GM23248 (cell line): ENCODE data around the gene CDC37. TPM values are rescaled to one million over a fixed set of nuclear protein-coding genes. Genes with fewer than 3 reads are reported as not detected.

ENCODE experiments used
- DNase-seq: peaks from one replicate; pipeline ENCODE4 v3.0.0-alpha.2; 2015
- H2AFZ ChIP-seq: fragments of 200-600 bp; sonication (generic); 2 replicates; pipeline ENCODE4 v1.6.1; 2016; ENCODE audit warnings: antibody characterized with exemption
- H3F3A ChIP-seq: fragments of 200-600 bp; sonication (generic); 2 replicates; pipeline ENCODE4 v1.6.1; 2016; ENCODE audit warnings: mild to moderate bottlenecking, antibody characterized with exemption, mixed run types; ENCODE audit not compliant: insufficient read depth
- H3K27ac ChIP-seq: fragments of 200-600 bp; sonication (generic); 2 replicates; pipeline ENCODE4 v1.5.1; 2016; ENCODE audit warnings: mild to moderate bottlenecking
- H3K27me3 ChIP-seq: fragments of 200-600 bp; sonication (generic); replicated peaks from 2 replicates; pipeline ENCODE4 v1.6.1; 2016; ENCODE audit warnings: mild to moderate bottlenecking; ENCODE audit not compliant: insufficient read depth
- H3K36me3 ChIP-seq: fragments of 200-600 bp; sonication (generic); 2 replicates; pipeline ENCODE4 v1.6.1; 2016; ENCODE audit warnings: low read depth, mild to moderate bottlenecking
- H3K4me1 ChIP-seq: fragments of 200-600 bp; sonication (generic); 2 replicates; pipeline ENCODE4 v1.6.1; 2016; ENCODE audit warnings: mild to moderate bottlenecking; ENCODE audit not compliant: insufficient read depth
- H3K4me2 ChIP-seq: fragments of 200-600 bp; sonication (generic); one replicate; pipeline ENCODE4 v1.6.1; 2016; ENCODE audit warnings: mild to moderate bottlenecking; ENCODE audit not compliant: unreplicated experiment
- H3K4me3 ChIP-seq: fragments of 200-600 bp; sonication (generic); 2 replicates; pipeline ENCODE4 v1.5.1; 2016; ENCODE audit warnings: mild to moderate bottlenecking
- H3K79me2 ChIP-seq: fragments of 200-600 bp; sonication (generic); 2 replicates; pipeline ENCODE4 v1.6.1; 2016; ENCODE audit warnings: mild to moderate bottlenecking; ENCODE audit not compliant: insufficient read depth
- H3K9ac ChIP-seq: fragments of 200-600 bp; sonication (generic); 2 replicates; pipeline ENCODE4 v1.6.1; 2016; ENCODE audit warnings: mild to moderate bottlenecking
- H3K9me2 ChIP-seq: fragments of 200-600 bp; sonication (generic); 2 replicates; pipeline ENCODE4 v1.6.1; 2016; ENCODE audit warnings: mixed run types, mild to moderate bottlenecking, moderate library complexity; ENCODE audit not compliant: insufficient read depth
- H3K9me3 ChIP-seq: fragments of 200-600 bp; sonication (generic); one replicate; pipeline ENCODE4 v1.6.1; 2017; ENCODE audit warnings: low read depth
- H4K20me1 ChIP-seq: fragments of 200-600 bp; sonication (generic); 2 replicates; pipeline ENCODE4 v1.6.0; 2016; ENCODE audit not compliant: insufficient read depth
- EZH2 ChIP-seq: fragments of 200-600 bp; sonication (generic); IDR thresholded peaks from 2 replicates; pipeline ENCODE4 v1.6.1; 2018; ENCODE audit warnings: antibody characterized with exemption, mild to moderate bottlenecking; ENCODE audit not compliant: insufficient read depth, poor library complexity, severe bottlenecking
- EZH2phosphoT487 ChIP-seq: fragments of 200-600 bp; sonication (generic); IDR thresholded peaks from 2 replicates; pipeline ENCODE4 v1.6.1; 2018; ENCODE audit warnings: antibody characterized with exemption, moderate library complexity, mild to moderate bottlenecking, low read depth; ENCODE audit not compliant: insufficient read depth
- WGBS, 2 experiments: methylation state at CpG; one replicate each; pipeline ENCODE4 v1.1.6; 2015 to 2017; ENCODE audit warnings: low lambda C conversion rate in 2 of 2, low coverage in 1 of 2; ENCODE audit errors: missing lambda C conversion rate in 2 of 2; 5-methylcytosine and 5-hydroxymethylcytosine counted together
- in situ Hi-C: fragments of 300-500 bp; cut with MboI; formaldehyde crosslinking; loops from 2 replicates; pipeline ENCODE4 v1.15.0; 2020
- polyA plus RNA-seq: library from polyadenylated mRNA; unstranded; fragments of >200 nt; fragmentation: Nextera tagmentation; extraction: Ambion mirVana; gene quantifications from 2 replicates; pipeline ENCODE4 v1.2.1, GENCODE V29; 2016
- total RNA-seq: library from RNA; depleted of rRNA; stranded (reverse); fragments of >200 nt; shearing (Covaris generic); gene quantifications from 2 replicates; pipeline ENCODE4 v1.2.3, GENCODE V29; 2014

The CDC37 gene
- total and polyA plus RNA-seq, 2 experiments from 2014 or later: 291 to 301 TPM

DNA sequence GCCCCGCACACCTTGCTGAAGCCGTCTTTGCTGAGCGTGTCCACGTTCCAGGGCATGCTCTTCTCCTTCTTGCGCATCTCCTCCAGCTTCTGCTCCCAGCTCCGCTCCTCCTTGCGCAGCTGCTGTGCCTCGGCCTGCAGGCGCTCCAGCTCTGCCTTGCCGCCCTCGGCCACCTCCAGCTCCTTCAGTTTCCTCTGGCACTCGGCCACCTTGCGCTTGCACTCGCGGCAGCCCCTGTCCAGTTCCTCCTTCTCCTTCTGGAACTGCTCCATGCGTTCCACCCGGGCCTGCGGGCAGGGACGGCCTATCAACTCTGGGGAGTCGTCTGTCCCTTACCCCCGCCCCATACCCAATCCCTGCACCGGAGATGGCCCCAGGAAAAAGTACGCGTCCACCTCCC is 7.4 kb downstream of the CDC37 start:
- Histone ChIP-seq H3K9ac (no peak overlapping the region), H3K27me3 (no peaks in the 10 kb centered on the region), H4K20me1 (no peaks in the 10 kb centered on the region; the same call in 1 of the 2 replicates), H3K79me2 (peaks cover 48% of the 10 kb centered on the region), H3K27ac (no peak overlapping the region), H3K4me3 (no peak overlapping the region), H3K4me1 (0 out of 2 replicates have a peak, but pooled peaks cover 7% of the 10 kb centered on the region), H3K9me3 (no peaks in the 10 kb centered on the region), H3K4me2 (no peak overlapping the region), H3K9me2 (no peaks in the 10 kb centered on the region), H3F3A (0 out of 2 replicates have a peak, but pooled peaks cover 6% of the 10 kb centered on the region), H2AFZ (no peak overlapping the region), H3K36me3 (peaks cover 16% of the 10 kb centered on the region; the same call in 1 of the 2 replicates)
- TF ChIP-seq EZH2 (no peak), EZH2phosphoT487 (no peak)
- in situ Hi-C loops: loop anchor here (25.0 kb wide), 1 partner anchor 459 kb away; the partner anchor contains the start of gene OLFM2
- DNase-seq: no peak
- 86 to 92% methylated on average over 22 to 24 of the region's 24 CpGs for WGBS, 2 experiments

DNA sequence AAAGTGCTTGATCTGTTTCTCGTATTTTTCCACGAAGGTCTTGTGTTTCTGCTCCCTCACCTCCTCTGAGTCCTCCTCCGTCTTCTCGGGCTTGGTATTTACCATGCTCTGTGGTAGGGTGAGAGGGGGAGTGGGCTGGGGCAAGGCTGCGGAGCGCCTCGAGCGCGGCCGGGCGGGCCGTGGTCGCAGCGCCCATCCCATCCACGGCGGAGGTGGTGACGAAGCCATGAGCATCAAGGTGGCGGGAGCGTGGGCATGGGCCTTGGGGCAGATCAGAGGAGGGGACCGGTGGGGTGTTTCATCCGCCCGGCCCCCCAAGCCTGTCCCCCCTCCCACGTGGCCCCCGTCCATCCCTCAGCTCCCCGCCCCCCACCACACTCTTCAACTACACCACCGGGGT is 7.9 kb downstream of the CDC37 start:
- H4K20me1 ChIP-seq: no peaks in the 10 kb centered on the region
- DNase-seq: no peak
- no peak overlapping the region for H3K9ac ChIP-seq
- peaks cover 43% of the 10 kb centered on the region for H3K79me2 ChIP-seq
- 95 to 100% methylated on average over 7 to 26 of the region's 26 CpGs for WGBS, 2 experiments
- H3K4me1 ChIP-seq: 0 out of 2 replicates have a peak, but pooled peaks cover 2% of the 10 kb centered on the region
- no peak overlapping the region for H2AFZ ChIP-seq
- H3K9me3 ChIP-seq: no peaks in the 10 kb centered on the region
- no peak overlapping the region for H3K4me2 ChIP-seq
- H3K36me3 ChIP-seq: peaks cover 16% of the 10 kb centered on the region; the same call in 1 of the 2 replicates
- no peak overlapping the region for H3K4me3 ChIP-seq
- no peak overlapping the region for H3K27ac ChIP-seq
- H3F3A ChIP-seq: 0 out of 2 replicates have a peak, but pooled peaks cover 6% of the 10 kb centered on the region
- TF ChIP-seq EZH2: no peak
- TF ChIP-seq EZH2phosphoT487: no peak
- in situ Hi-C loops: loop anchor here (25.0 kb wide), 1 partner anchor 458 kb away; the partner anchor contains the start of gene OLFM2
- no peaks in the 10 kb centered on the region for H3K9me2 ChIP-seq
- no peaks in the 10 kb centered on the region for H3K27me3 ChIP-seq

DNA sequence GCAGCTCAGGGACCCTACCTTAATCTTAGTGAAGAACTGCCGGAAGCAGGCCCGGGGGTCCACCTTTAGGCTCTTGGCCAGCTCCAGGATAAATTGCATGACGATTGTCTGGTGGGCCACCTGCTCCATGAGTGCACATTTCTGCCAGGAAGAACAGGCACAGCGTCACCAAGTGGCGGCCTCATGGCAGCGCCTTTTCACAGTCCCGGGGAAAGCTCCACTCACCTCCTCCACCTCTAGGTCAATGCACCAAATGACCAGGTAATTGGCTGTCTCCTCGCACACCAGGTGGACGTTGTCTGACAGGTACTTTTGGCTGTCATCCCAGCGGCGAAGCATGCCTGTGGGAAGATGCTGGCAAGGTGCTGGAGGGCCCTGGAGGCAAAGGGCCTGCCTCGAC is 8.3 kb downstream of the CDC37 start:
- Histone ChIP-seq H3K4me2 (no peak overlapping the region), H3K9me3 (no peaks in the 10 kb centered on the region), H3F3A (0 out of 2 replicates have a peak, but pooled peaks cover 6% of the 10 kb centered on the region), H3K4me3 (no peak overlapping the region), H3K79me2 (peaks cover 38% of the 10 kb centered on the region), H3K4me1 (no peaks in the 10 kb centered on the region), H2AFZ (no peak overlapping the region), H4K20me1 (no peaks in the 10 kb centered on the region), H3K27me3 (no peaks in the 10 kb centered on the region), H3K9ac (no peak overlapping the region), H3K27ac (no peak overlapping the region), H3K9me2 (no peaks in the 10 kb centered on the region), H3K36me3 (peaks cover 16% of the 10 kb centered on the region; the same call in 1 of the 2 replicates)
- DNase-seq: no peak
- TF ChIP-seq EZH2 (no peak), EZH2phosphoT487 (no peak)
- in situ Hi-C loops: loop anchor here (25.0 kb wide), 1 partner anchor 458 kb away; the partner anchor contains the start of gene OLFM2
- 82 to 83% methylated on average over 12 of the region's 12 CpGs for WGBS, 2 experiments

DNA sequence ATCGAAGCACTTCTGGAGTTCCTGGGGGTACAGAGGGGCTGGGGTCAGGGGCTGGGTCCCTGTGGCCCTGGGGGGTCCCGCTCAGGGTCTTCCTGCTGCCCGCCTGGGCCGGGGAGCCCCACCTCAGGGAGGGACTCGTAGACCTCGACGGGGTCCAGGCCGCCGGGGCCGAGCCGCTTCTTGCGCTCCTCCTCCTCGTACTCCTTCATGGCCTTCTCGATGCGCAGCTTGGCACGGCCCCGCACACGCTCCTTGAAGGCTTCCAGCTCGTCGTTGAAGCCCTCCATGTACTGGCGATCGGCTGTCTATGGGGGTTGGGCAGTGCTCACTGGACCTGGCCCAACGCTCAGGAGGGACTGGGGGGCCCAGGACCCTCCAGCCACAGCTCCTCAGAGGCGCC is 10.2 kb downstream of the CDC37 start:
- H3K4me3 ChIP-seq: no peak overlapping the region
- in situ Hi-C loops: loop anchor here (25.0 kb wide), 1 partner anchor 456 kb away; the partner anchor contains the start of gene OLFM2
- no peaks in the 10 kb centered on the region for H3K27me3 ChIP-seq
- no peak overlapping the region for H3K4me2 ChIP-seq
- peaks cover 16% of the 10 kb centered on the region; the same call in 1 of the 2 replicates for H3K36me3 ChIP-seq
- no peaks in the 10 kb centered on the region for H4K20me1 ChIP-seq
- no peak overlapping the region for H2AFZ ChIP-seq
- DNase-seq: no peak
- WGBS, 2 experiments: 88 to 89% methylated on average over 15 to 24 of the region's 24 CpGs
- H3K9ac ChIP-seq: no peak overlapping the region
- H3K79me2 ChIP-seq: peaks cover 20% of the 10 kb centered on the region
- H3K9me3 ChIP-seq: no peaks in the 10 kb centered on the region
- 0 out of 2 replicates have a peak, but pooled peaks cover 6% of the 10 kb centered on the region for H3F3A ChIP-seq
- no peaks in the 10 kb centered on the region for H3K9me2 ChIP-seq
- H3K4me1 ChIP-seq: no peaks in the 10 kb centered on the region
- TF ChIP-seq EZH2: no peak
- TF ChIP-seq EZH2phosphoT487: no peak
- H3K27ac ChIP-seq: no peak overlapping the region
